ENCODE measurements around the gene CATSPERZ. TPM values are rescaled to one million over a fixed set of nuclear protein-coding genes. Genes with fewer than 3 reads are reported as not detected.
"Not testable (repeated sequence)": the region's sequence is repeated elsewhere in the genome, so short reads cannot be mapped to it uniquely, and the experiment has no call there.

The CATSPERZ gene
- total RNA-seq, 1 experiment from 2014 or later, result 0.29 TPM

GRCh38 chr11:64303109-64304031, 3.2 kb downstream of the CATSPERZ start:
- no peak for DNase-seq (ENCODE audit: low read depth)

- DNase-seq (ENCODE audit: low read depth), result no peak
Measured at GRCh38 chr11:64304032-64304315, 3.8 kb downstream of the CATSPERZ start.

GRCh38 chr11:64304316-64305072, 4.3 kb downstream of the CATSPERZ start:
- DNase-seq (ENCODE audit: low read depth), result peak; percentile 89

GRCh38 chr11:64305075-64305690, 5.0 kb downstream of the CATSPERZ start, which contains the start of gene ESRRA:
ESRRA (plus strand) TSS chr11:64305524; CDS start chr11:64307180, 1,656 bp downstream.
- peak; percentile 94 for DNase-seq (ENCODE audit: low read depth)

- DNase-seq (ENCODE audit: low read depth), result peak; percentile 63
Measured at GRCh38 chr11:64305691-64306562, 5.8 kb downstream of the CATSPERZ start.

- no peak for DNase-seq (ENCODE audit: low read depth)
Measured at GRCh38 chr11:64306563-64306875, 6.4 kb downstream of the CATSPERZ start.

- peak; percentile 35 for DNase-seq (ENCODE audit: low read depth)
Measured at GRCh38 chr11:64306876-64307622, 6.9 kb downstream of the CATSPERZ start.

- not testable (repeated sequence) for DNase-seq (ENCODE audit: low read depth)
Measured at GRCh38 chr11:64307795-64308194, 7.6 kb downstream of the CATSPERZ start.

- no peak for DNase-seq (ENCODE audit: low read depth)
Measured at GRCh38 chr11:64312947-64313346, 12.8 kb downstream of the CATSPERZ start.

- DNase-seq (ENCODE audit: low read depth), result peak; percentile 54
Measured at GRCh38 chr11:64313491-64314145, 13.5 kb downstream of the CATSPERZ start.

GRCh38 chr11:64314146-64314804, 14.1 kb downstream of the CATSPERZ start:
- peak; percentile 38 for DNase-seq (ENCODE audit: low read depth)

- no peak for DNase-seq (ENCODE audit: low read depth)
Measured at GRCh38 chr11:64314805-64315561, 14.8 kb downstream of the CATSPERZ start.

- DNase-seq (ENCODE audit: low read depth), result not testable (repeated sequence)
Measured at GRCh38 chr11:64315667-64316526, 15.7 kb downstream of the CATSPERZ start.

GRCh38 chr11:64316672-64317324, 16.6 kb downstream of the CATSPERZ start:
- DNase-seq (ENCODE audit: low read depth), result no peak

- peak; percentile 94 for DNase-seq (ENCODE audit: low read depth)
Measured at GRCh38 chr11:64317325-64317960, 17.3 kb downstream of the CATSPERZ start, which contains the start of gene TRMT112. TRMT112 (minus strand) TSS chr11:64317559; CDS start chr11:64317526, 33 bp downstream.

- peak; percentile 94 for DNase-seq (ENCODE audit: low read depth)
Measured at GRCh38 chr11:64317961-64318765, 18.0 kb downstream of the CATSPERZ start, which contains the start of gene PRDX5. PRDX5 (plus strand) TSS chr11:64318121; CDS start chr11:64318216, 95 bp downstream.

Measured in LHCN-M2 (cell line).